Left ventricle myocardium superior (tissue), 1 donor: Measurements from ENCODE around the gene WDR86. TPM values are rescaled to one million over a fixed set of nuclear protein-coding genes. Genes with fewer than 3 reads are reported as not detected.
A peak's percentile ranks its signal among the peaks of the same experiment; 100 is the strongest.

ENCODE experiments used
- ATAC-seq: fragments of 200-7000 bp; cut with Tn5 transposase; one replicate; pipeline ENCODE4 v1.9.1; 2020; ENCODE audit warnings: mild to moderate bottlenecking, moderate library complexity
- DNase-seq: peaks from one replicate; pipeline ENCODE4 v3.0.0-alpha.2; 2020
- intact Hi-C: fragments of 100-400 bp; cut with micrococcal nuclease; formaldehyde crosslinking; loops from one replicate; pipeline ENCODE4 v1.11.0; 2022
- total RNA-seq: library from RNA; stranded (reverse); fragmentation: NEBNext Ultra II Directional; extraction: Animal tissue kit (Norgen Biotek cat#: 25700); gene quantifications from one replicate; pipeline ENCODE4 v1.2.1, GENCODE V29; 2021
- donor health status: DM: no; HTN: yes; CAD: no; lungs with severe emphysema.

The WDR86 gene
- total RNA-seq, 1 donor from 2014 or later, result 0.37 TPM

- ATAC-seq (no peak), DNase-seq (peak; percentile 18)
- intact Hi-C loops, result no loop called here
These were observed 23.3 kb downstream of the WDR86 start for GRCh38 chr7:151386301-151387160.

GRCh38 chr7:151385626-151386300 lies 24.1 kb downstream of the WDR86 start:
- ATAC-seq (no peak), DNase-seq (peak; percentile 20)
- intact Hi-C loops, result no loop called here

- DNase-seq (peak; percentile 20), ATAC-seq (no peak)
- intact Hi-C loops, result no loop called here
These were observed 24.8 kb downstream of the WDR86 start for GRCh38 chr7:151384776-151385625.

- ATAC-seq (no peak), DNase-seq (no peak)
- intact Hi-C loops, result no loop called here
These were observed 25.5 kb downstream of the WDR86 start for GRCh38 chr7:151384352-151384697.

- no peak for ATAC-seq
- DNase-seq, result peak; percentile 20
- intact Hi-C loops, result no loop called here
These were observed 26.0 kb downstream of the WDR86 start for GRCh38 chr7:151383638-151384351.

- DNase-seq, result peak; percentile 24
- intact Hi-C loops, result no loop called here
- peak; percentile 16 for ATAC-seq
These were observed 27.6 kb downstream of the WDR86 start for GRCh38 chr7:151382079-151382885.

GRCh38 chr7:151381348-151382078 lies 28.3 kb downstream of the WDR86 start:
- intact Hi-C loops, result no loop called here
- DNase-seq (peak; percentile 36), ATAC-seq (peak; percentile 30)

GRCh38 chr7:151381098-151381347 lies 28.8 kb downstream of the WDR86 start:
- no peak for ATAC-seq
- intact Hi-C loops, result no loop called here
- no peak for DNase-seq

- intact Hi-C loops, result no loop called here
- ATAC-seq (no peak), DNase-seq (peak; percentile 26)
These were observed 29.4 kb downstream of the WDR86 start for GRCh38 chr7:151380199-151381097.

GRCh38 chr7:151379534-151380198 lies 30.2 kb downstream of the WDR86 start:
- DNase-seq, result peak; percentile 25
- ATAC-seq, result no peak
- intact Hi-C loops, result no loop called here

- ATAC-seq (no peak), DNase-seq (no peak)
- intact Hi-C loops, result no loop called here
These were observed 30.7 kb downstream of the WDR86 start for GRCh38 chr7:151379193-151379520.

GRCh38 chr7:151378496-151379192 lies 31.2 kb downstream of the WDR86 start:
- intact Hi-C loops, result no loop called here
- DNase-seq (no peak), ATAC-seq (no peak)

GRCh38 chr7:151378011-151378410 lies 31.8 kb downstream of the WDR86 start:
- DNase-seq (peak; percentile 3), ATAC-seq (no peak)
- intact Hi-C loops, result no loop called here

- DNase-seq, result no peak
- intact Hi-C loops, result no loop called here
These were observed 32.4 kb downstream of the WDR86 start for GRCh38 chr7:151377406-151377805.

GRCh38 chr7:151376218-151376902 lies 33.5 kb downstream of the WDR86 start:
- ATAC-seq, result no peak
- intact Hi-C loops, result no loop called here
- no peak for DNase-seq

More at GRCh38 chr7:151377406-151377805, 32.4 kb downstream of the WDR86 start:
- ATAC-seq, result no peak
